HCT116 (cell line): Measurements from ENCODE around the gene TANGO6. TPM values are rescaled to one million over a fixed set of nuclear protein-coding genes. Genes with fewer than 3 reads are reported as not detected.
A peak's percentile ranks its signal among the peaks of the same experiment; 100 is the strongest.

ENCODE experiments used
- ATAC-seq: fragments of 200-7000 bp; cut with Tn5 transposase; 2 replicates; pipeline ENCODE4 v1.9.1; 2020; ENCODE audit warnings: mild to moderate bottlenecking, moderate library complexity
- BruUV-seq: library from RNA; stranded (reverse); fragments of 400-500 nt; replicated peaks from 2 replicates; lab custom pipeline; 2021; lab: Mats Ljungman, UMichigan
- CTCF ChIA-PET: fragments of 300-600 bp; sonication (Branson Sonifier 250); formaldehyde crosslinking; loops from one replicate; lab custom pipeline; 2021; ENCODE audit warnings: antibody characterized with exemption; lab: Charles Lee
- POLR2A ChIA-PET: fragments of 300-600, 350-600 bp; sonication (Branson Sonifier 250); formaldehyde crosslinking; loops from one replicate; lab custom pipeline; 2021; ENCODE audit warnings: antibody characterized with exemption; lab: Charles Lee
- RAD21 ChIA-PET, 2 experiments: fragments of 300-600 bp; sonication (Branson Sonifier 250); formaldehyde crosslinking; loops; one replicate each; lab custom pipeline; 2023; ENCODE audit warnings: low total read pairs in 2 of 2; ENCODE audit not compliant: uncharacterized antibody in 2 of 2, unreplicated experiment in 2 of 2, low non-redundant PET in 1 of 2; lab: Charles Lee
- DNase-seq: peaks from one replicate; pipeline ENCODE4 v3.0.0-alpha.2; 2010; ENCODE audit warnings: low read depth, low spot score
- H2AFZ ChIP-seq: fragments of 200-600 bp; shearing (Covaris generic), sonication (generic); 2 replicates; pipeline ENCODE4 v1.6.1; 2017; ENCODE audit warnings: low read depth, mixed run types, mixed read lengths, antibody characterized with exemption, low read length; ENCODE audit not compliant: poor library complexity, severe bottlenecking
- H3K27ac ChIP-seq: 2 replicates; pipeline ENCODE4 v1.5.1; 2012; ENCODE audit warnings: low read depth, low read length
- H3K27me3 ChIP-seq: fragments of 200-600 bp; sonication (generic); 2 replicates; pipeline ENCODE4 v1.6.1; 2016; ENCODE audit warnings: mixed run types, low read length, mixed read lengths; ENCODE audit not compliant: insufficient read depth
- H3K36me3 ChIP-seq, 2 experiments: fragments of 200-500 bp in 1 of 2; fragments of 200-600 bp in 1 of 2; sonication (Bioruptor generic) in 1 of 2; sonication (generic) in 1 of 2; 2 replicates each; pipeline versions ENCODE4 v1.5.1 to v1.6.1; 2014 to 2016; ENCODE audit warnings: low read length in 2 of 2, inconsistent platforms in 1 of 2, mixed read lengths in 1 of 2, mixed run types in 1 of 2; ENCODE audit not compliant: insufficient read depth in 2 of 2, control insufficient read depth in 1 of 2
- H3K4me1 ChIP-seq, 2 experiments: fragments of 200-600 bp in 1 of 2; sonication (generic) in 1 of 2; 2 replicates each; pipeline versions ENCODE4 v1.5.1 to v1.6.1; 2012 to 2017; ENCODE audit warnings: low read length in 2 of 2, inconsistent platforms in 1 of 2, mild to moderate bottlenecking in 1 of 2, mixed read lengths in 1 of 2, mixed run types in 1 of 2, moderate library complexity in 1 of 2; ENCODE audit not compliant: insufficient read depth in 2 of 2, control insufficient read depth in 1 of 2
- H3K4me2 ChIP-seq: fragments of 200-600 bp; sonication (generic); 2 replicates; pipeline ENCODE4 v1.6.1; 2017; ENCODE audit warnings: mixed run types, low read length, mixed read lengths
- H3K4me3 ChIP-seq, 2 experiments: fragments of 200-600 bp in 1 of 2; sonication (generic) in 1 of 2; replicated peaks in 1 of 2; 2 replicates each; pipeline ENCODE4 v1.5.1; 2011 to 2016; ENCODE audit warnings: low read length in 2 of 2, control low read depth in 1 of 2, low read depth in 1 of 2, mild to moderate bottlenecking in 1 of 2, mixed read lengths in 1 of 2, mixed run types in 1 of 2
- H3K79me2 ChIP-seq: fragments of 200-600 bp; sonication (generic); 2 replicates; pipeline ENCODE4 v1.6.1; 2017; ENCODE audit warnings: mild to moderate bottlenecking, mixed run types, low read length, moderate library complexity, mixed read lengths; ENCODE audit not compliant: insufficient read depth
- H3K9ac ChIP-seq: fragments of 200-600 bp; sonication (generic); 2 replicates; pipeline ENCODE4 v1.6.1; 2016; ENCODE audit warnings: low read length, mixed read lengths
- H3K9me2 ChIP-seq: fragments of 200-600 bp; sonication (generic), shearing (Covaris generic); 2 replicates; pipeline ENCODE4 v1.6.1; 2017; ENCODE audit warnings: mixed run types, mild to moderate bottlenecking, moderate library complexity; ENCODE audit not compliant: insufficient read depth
- H3K9me3 ChIP-seq, 2 experiments: fragments of 200-500 bp in 1 of 2; fragments of 200-600 bp in 1 of 2; sonication (Bioruptor generic) in 1 of 2; sonication (generic) in 1 of 2; 2 replicates each; pipeline ENCODE4 v1.6.1; 2014 to 2017; ENCODE audit warnings: low read length in 2 of 2, mixed read lengths in 2 of 2, inconsistent platforms in 1 of 2, low read depth in 1 of 2, mild to moderate bottlenecking in 1 of 2, mixed run types in 1 of 2, moderate library complexity in 1 of 2; ENCODE audit not compliant: control insufficient read depth in 1 of 2, insufficient read depth in 1 of 2
- H4K20me1 ChIP-seq: fragments of 200-600 bp; sonication (generic), shearing (Covaris generic); 2 replicates; pipeline ENCODE4 v1.6.1; 2017; ENCODE audit warnings: mixed run types, mild to moderate bottlenecking, moderate library complexity; ENCODE audit not compliant: insufficient read depth
- ATF3 ChIP-seq: IDR thresholded peaks from 2 replicates; pipeline ENCODE4 v1.6.1; 2012
- CBX3 ChIP-seq: IDR thresholded peaks from 2 replicates; pipeline ENCODE4 v1.6.1; 2012; ENCODE audit warnings: low read depth
- CEBPB ChIP-seq: IDR thresholded peaks from 2 replicates; pipeline ENCODE4 v1.6.1; 2012; ENCODE audit warnings: low read depth
- EZH2 ChIP-seq: fragments of 200-600 bp; sonication (generic); IDR thresholded peaks from 2 replicates; pipeline ENCODE4 v1.6.1; 2017; ENCODE audit warnings: antibody characterized with exemption, mixed run types
- FOSL1 ChIP-seq: IDR thresholded peaks from 2 replicates; pipeline ENCODE4 v1.6.1; 2012; ENCODE audit warnings: low read depth
- JUND ChIP-seq: IDR thresholded peaks from 2 replicates; pipeline ENCODE4 v1.6.1; 2012
- MAX ChIP-seq: IDR thresholded peaks from 2 replicates; pipeline ENCODE4 v1.6.1; 2012
- POLR2AphosphoS5 ChIP-seq: IDR thresholded peaks from 2 replicates; pipeline ENCODE4 v1.6.1; 2011; ENCODE audit warnings: mild to moderate bottlenecking, low read depth, low read length, moderate library complexity
- RAD21 ChIP-seq: IDR thresholded peaks from 2 replicates; pipeline ENCODE4 v1.6.1; 2012; ENCODE audit warnings: low read depth, mild to moderate bottlenecking
- SIN3A ChIP-seq: IDR thresholded peaks from 2 replicates; pipeline ENCODE4 v1.6.1; 2012; ENCODE audit warnings: low read depth
- SP1 ChIP-seq: IDR thresholded peaks from 2 replicates; pipeline ENCODE4 v1.6.1; 2012; ENCODE audit warnings: low read depth
- SRF ChIP-seq: IDR thresholded peaks from 2 replicates; pipeline ENCODE4 v1.6.1; 2012; ENCODE audit warnings: low read depth
- TCF7L2 ChIP-seq: IDR thresholded peaks from 2 replicates; pipeline ENCODE4 v1.7.0; 2011; ENCODE audit warnings: borderline replicate concordance, inconsistent platforms; ENCODE audit not compliant: insufficient read depth, insufficient read length; ENCODE audit errors: extremely low read depth
- ZBTB33 ChIP-seq: IDR thresholded peaks from 2 replicates; pipeline ENCODE4 v1.6.1; 2011; ENCODE audit warnings: mild to moderate bottlenecking, low read length, moderate library complexity; ENCODE audit not compliant: insufficient replicate concordance; ENCODE audit errors: extremely low read depth
- intact Hi-C: fragments of 100-400 bp; cut with micrococcal nuclease; formaldehyde crosslinking; loops from 2 replicates; pipeline ENCODE4 v1.10.0; 2022
- total RNA-seq: library from RNA; stranded (reverse); gene quantifications from one replicate; pipeline ENCODE4 v1.2.1, GENCODE V29; 2021; ENCODE audit not compliant: unreplicated experiment

TANGO6 gene
- total RNA-seq, 1 experiment from 2014 or later, result 16.4 TPM

GRCh38 chr16:69031877-69032301, 188.6 kb downstream of the TANGO6 start:
- H3K9ac ChIP-seq, result peak overlapping the region; percentile 24; the same call in 1 of the 2 replicates
- peak overlapping the region; percentile 2; the same call in 1 of the 2 replicates for H3K27ac ChIP-seq
- no peak overlapping the region for H3K4me3 ChIP-seq
- no peaks in the 10 kb centered on the region for H3K27me3 ChIP-seq
- no peaks in the 10 kb centered on the region for H3K79me2 ChIP-seq
- DNase-seq (peak; percentile 81), ATAC-seq (peak; percentile 91)
- CTCF ChIA-PET, result interaction anchor here (1.3 kb wide), 1 partner anchor 19 kb away, joined by 3 read pairs; no protein-coding TSS in a partner anchor
- no peaks in the 10 kb centered on the region for H4K20me1 ChIP-seq
- POLR2A ChIA-PET, result interaction anchor here (0.7 kb wide), 1 partner anchor 15 kb away, joined by 3 read pairs; no protein-coding TSS in a partner anchor
- no peaks in the 10 kb centered on the region for H3K9me2 ChIP-seq
- no peaks in the 10 kb centered on the region for H3K36me3 ChIP-seq
- intact Hi-C loops, result no loop called here
- no TSS peak for BruUV-seq
- no peaks in the 10 kb centered on the region for H3K9me3 ChIP-seq
- RAD21 ChIA-PET, result no interaction called here
- peaks cover 22 to 42% of the 10 kb centered on the region in 2 experiments for H3K4me1 ChIP-seq
- no peak for TF ChIP-seq ATF3
- peak; percentile 75; the same call in 1 of the 2 replicates for TF ChIP-seq SIN3A
- no peak for TF ChIP-seq ZBTB33
- peak; percentile 44; the same call in 1 of the 2 replicates for TF ChIP-seq RAD21
- TF ChIP-seq TCF7L2, result no peak
- peak; percentile 95 for TF ChIP-seq JUND
- TF ChIP-seq FOSL1, result peak; percentile 93
- TF ChIP-seq CEBPB, result no peak; the same call in 1 of the 2 replicates
- peak; percentile 39; the same call in 1 of the 2 replicates for TF ChIP-seq POLR2AphosphoS5
- peak; percentile 94 for TF ChIP-seq CBX3
- peak; percentile 88 for TF ChIP-seq SP1
- no peak; the same call in 1 of the 2 replicates for TF ChIP-seq SRF
- peak; percentile 92 for TF ChIP-seq MAX
- TF ChIP-seq EZH2, result no peak
- H2AFZ ChIP-seq, result no peak overlapping the region
- H3K4me2 ChIP-seq, result peak overlapping the region; percentile 61
